Right lobe of liver (tissue), 4 donors: ENCODE measurements around the gene AQP12A.

Source experiments
- POLR2A ChIP-seq: fragments of 450-650 bp; IDR thresholded peaks from one replicate; pipeline ENCODE4 v1.6.1; 2017; ENCODE audit warnings: antibody characterized with exemption, mild to moderate bottlenecking
- TF ChIP-seq, protein P1 (sequence below), 4 donors: fragments of 200-600 bp in 3 of 4; fragments of 450-650 bp in 1 of 4; IDR thresholded peaks; one replicate each; pipeline versions ENCODE4 v1.5.1 to v1.8.0; 2016 to 2022; ENCODE audit warnings: antibody characterized with exemption in 4 of 4, mild to moderate bottlenecking in 2 of 4
- donor health status: DM: no; HTN: no; CAD: no.
- donor health status: DM: no; HTN: no; CAD: no.
- donor health status: DM: no; HTN: yes; CAD: no.

DNA sequence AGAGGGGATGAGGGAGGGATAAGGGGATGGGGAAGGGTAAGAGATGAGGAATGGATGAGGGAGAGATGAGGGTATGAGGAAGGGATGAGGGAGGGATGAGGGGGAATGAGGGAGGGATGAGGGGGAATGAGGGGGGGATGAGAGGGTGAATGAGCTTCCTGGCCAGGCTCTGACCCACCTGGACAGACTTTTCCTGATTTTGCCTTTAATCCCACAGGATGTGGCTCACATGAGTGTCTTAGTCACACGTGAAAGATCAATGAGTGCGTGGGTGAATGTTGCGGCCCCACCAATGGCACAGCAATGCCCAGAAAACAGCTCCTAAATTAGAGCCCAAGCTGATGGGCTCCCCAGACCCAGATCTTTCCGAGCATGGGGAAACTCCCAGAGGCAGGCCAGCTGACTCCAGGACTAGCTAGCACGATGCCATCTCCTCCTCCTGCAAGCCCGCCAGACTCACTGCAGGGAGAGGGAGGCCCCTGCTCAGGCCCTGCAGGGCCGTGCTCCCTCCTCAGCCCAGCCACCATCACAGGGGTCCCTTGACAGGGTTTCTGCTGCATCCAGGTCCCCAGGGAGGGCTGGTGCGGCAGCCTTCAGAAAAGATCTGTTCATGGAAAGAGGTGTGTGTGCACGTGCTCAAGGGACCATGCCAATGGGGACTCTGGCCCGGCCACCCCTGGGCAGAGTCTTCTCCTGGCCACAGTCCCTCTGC lies 41.4 kb downstream of the AQP12A start:
- TF ChIP-seq, protein P1, sequence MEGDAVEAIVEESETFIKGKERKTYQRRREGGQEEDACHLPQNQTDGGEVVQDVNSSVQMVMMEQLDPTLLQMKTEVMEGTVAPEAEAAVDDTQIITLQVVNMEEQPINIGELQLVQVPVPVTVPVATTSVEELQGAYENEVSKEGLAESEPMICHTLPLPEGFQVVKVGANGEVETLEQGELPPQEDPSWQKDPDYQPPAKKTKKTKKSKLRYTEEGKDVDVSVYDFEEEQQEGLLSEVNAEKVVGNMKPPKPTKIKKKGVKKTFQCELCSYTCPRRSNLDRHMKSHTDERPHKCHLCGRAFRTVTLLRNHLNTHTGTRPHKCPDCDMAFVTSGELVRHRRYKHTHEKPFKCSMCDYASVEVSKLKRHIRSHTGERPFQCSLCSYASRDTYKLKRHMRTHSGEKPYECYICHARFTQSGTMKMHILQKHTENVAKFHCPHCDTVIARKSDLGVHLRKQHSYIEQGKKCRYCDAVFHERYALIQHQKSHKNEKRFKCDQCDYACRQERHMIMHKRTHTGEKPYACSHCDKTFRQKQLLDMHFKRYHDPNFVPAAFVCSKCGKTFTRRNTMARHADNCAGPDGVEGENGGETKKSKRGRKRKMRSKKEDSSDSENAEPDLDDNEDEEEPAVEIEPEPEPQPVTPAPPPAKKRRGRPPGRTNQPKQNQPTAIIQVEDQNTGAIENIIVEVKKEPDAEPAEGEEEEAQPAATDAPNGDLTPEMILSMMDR (IDR thresholded peaks at IDR 0.05), result no peak
- TF ChIP-seq POLR2A, result no peak
